Upper lobe of left lung (tissue), 4 donors: Measurements from ENCODE around the gene CDH20.

Experiments
- POLR2A ChIP-seq, 4 donors: fragments of 450-650 bp; IDR thresholded peaks; one replicate each; pipeline ENCODE4 v1.5.1; 2016 to 2017; ENCODE audit warnings: antibody characterized with exemption in 4 of 4, mild to moderate bottlenecking in 2 of 4
- POLR2AphosphoS5 ChIP-seq, 2 donors: sonication (generic); formaldehyde crosslinking; IDR thresholded peaks; one replicate each; pipeline ENCODE4 v1.5.1; 2017; ENCODE audit warnings: antibody characterized with exemption in 2 of 2
- TF ChIP-seq, protein P1 (sequence below), 6 experiments: fragments of 450-650 bp in 4 of 6; fragments of 200-600 bp in 2 of 6; sonication (generic) in 2 of 6; IDR thresholded peaks; one replicate each; pipeline ENCODE4 v1.5.1; 2016 to 2019; ENCODE audit warnings: antibody characterized with exemption in 6 of 6

DNA sequence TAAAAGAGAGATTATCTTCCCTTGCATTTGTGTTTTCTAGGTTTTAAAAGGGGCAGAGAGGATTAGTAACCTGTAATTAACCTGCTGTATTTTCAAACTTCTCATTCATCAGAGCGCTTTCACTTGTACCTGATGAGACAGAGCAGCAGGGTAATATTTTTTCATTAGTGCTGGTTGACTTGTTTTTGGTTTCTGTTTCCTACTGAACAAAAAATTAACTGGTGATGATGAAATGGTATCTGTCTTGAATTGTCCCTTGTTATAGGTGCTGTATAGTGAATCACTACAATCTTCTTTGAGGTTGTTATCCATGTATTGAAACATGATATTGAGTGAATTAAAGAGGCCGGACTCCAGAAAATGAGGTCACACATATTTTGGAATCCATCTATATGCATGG lies 37.9 kb downstream of the CDH20 start:
- TF ChIP-seq POLR2AphosphoS5 (IDR thresholded peaks at IDR 0.05) (no peak), POLR2A (IDR thresholded peaks at IDR 0.05) (no peak)
- TF ChIP-seq, protein P1, sequence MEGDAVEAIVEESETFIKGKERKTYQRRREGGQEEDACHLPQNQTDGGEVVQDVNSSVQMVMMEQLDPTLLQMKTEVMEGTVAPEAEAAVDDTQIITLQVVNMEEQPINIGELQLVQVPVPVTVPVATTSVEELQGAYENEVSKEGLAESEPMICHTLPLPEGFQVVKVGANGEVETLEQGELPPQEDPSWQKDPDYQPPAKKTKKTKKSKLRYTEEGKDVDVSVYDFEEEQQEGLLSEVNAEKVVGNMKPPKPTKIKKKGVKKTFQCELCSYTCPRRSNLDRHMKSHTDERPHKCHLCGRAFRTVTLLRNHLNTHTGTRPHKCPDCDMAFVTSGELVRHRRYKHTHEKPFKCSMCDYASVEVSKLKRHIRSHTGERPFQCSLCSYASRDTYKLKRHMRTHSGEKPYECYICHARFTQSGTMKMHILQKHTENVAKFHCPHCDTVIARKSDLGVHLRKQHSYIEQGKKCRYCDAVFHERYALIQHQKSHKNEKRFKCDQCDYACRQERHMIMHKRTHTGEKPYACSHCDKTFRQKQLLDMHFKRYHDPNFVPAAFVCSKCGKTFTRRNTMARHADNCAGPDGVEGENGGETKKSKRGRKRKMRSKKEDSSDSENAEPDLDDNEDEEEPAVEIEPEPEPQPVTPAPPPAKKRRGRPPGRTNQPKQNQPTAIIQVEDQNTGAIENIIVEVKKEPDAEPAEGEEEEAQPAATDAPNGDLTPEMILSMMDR (IDR thresholded peaks at IDR 0.05), result no peak
